SW 1271 (cell line): ENCODE measurements around the gene OR4A5.
"Not testable (repeated sequence)": the region's sequence is repeated elsewhere in the genome, so short reads cannot be mapped to it uniquely, and the experiment has no call there.

Experiments used
- DNase-seq, 2 experiments: peaks; one replicate each; lab custom pipeline; 2025; lab: John Stamatoyannopoulos, UW

The OR4A5 gene, protein sequence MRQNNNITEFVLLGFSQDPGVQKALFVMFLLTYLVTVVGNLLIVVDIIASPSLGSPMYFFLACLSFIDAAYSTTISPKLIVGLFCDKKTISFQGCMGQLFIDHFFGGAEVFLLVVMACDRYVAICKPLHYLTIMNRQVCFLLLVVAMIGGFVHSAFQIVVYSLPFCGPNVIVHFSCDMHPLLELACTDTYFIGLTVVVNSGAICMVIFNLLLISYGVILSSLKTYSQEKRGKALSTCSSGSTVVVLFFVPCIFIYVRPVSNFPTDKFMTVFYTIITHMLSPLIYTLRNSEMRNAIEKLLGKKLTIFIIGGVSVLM

DNA sequence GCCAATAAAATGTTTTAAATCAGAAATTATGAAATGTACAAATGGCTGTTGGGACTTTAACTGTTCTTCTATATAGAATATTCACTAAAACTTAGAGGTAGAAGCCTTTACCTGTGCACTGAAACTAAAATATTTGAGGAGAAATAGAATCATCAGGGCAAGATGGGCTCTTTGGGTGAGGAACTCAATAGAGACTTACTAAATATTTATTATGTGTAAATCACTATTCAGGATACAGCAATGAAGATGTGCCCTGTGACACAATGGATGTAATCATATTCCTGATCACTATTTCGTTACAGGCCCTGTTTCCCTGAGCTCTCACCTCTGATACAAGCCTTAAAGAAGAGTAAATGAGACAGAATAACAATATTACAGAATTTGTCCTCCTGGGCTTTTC is at the start of gene OR4A5:
TSS of gene OR4A5 (plus strand) at position 301 of the 400 bp plus-strand sequence. CDS start at position 354, 53 bp downstream.
- not testable (repeated sequence) for DNase-seq

DNA sequence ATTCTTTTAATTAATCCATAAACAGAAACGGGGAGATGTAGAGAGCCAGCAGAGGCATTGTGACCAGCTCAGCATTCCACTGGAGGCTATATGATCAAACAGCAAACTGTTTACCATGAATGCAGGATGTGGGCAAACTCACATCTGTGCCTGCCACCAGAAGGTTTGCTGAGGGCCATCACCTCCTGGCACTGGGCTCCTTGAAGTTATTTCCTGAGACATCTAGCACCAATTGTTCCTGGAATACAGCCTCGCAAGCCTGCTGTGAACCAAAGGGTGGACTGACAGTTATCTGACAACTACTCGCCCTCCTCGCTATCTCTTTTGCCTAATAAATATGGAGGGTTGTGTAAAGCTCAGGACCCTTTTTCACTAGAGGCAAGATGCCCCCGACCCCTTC is 13.5 kb downstream of the OR4A5 start:
- DNase-seq = not testable (repeated sequence)
